Measurements from ENCODE around the gene RPUSD1.

Gene RPUSD1

GRCh38 chr16:789191-789850 lies 1.1 kb upstream of the RPUSD1 start:
- DNase-seq (ENCODE audit: low read depth) = no peak
- H3K4me3 ChIP-seq (ENCODE audit: low read length) = peak overlapping the region; percentile 73
- TF ChIP-seq CTCF (conservative IDR thresholded peaks at IDR 0.05; ENCODE audit: low read depth, low read length) = no peak

DNA sequence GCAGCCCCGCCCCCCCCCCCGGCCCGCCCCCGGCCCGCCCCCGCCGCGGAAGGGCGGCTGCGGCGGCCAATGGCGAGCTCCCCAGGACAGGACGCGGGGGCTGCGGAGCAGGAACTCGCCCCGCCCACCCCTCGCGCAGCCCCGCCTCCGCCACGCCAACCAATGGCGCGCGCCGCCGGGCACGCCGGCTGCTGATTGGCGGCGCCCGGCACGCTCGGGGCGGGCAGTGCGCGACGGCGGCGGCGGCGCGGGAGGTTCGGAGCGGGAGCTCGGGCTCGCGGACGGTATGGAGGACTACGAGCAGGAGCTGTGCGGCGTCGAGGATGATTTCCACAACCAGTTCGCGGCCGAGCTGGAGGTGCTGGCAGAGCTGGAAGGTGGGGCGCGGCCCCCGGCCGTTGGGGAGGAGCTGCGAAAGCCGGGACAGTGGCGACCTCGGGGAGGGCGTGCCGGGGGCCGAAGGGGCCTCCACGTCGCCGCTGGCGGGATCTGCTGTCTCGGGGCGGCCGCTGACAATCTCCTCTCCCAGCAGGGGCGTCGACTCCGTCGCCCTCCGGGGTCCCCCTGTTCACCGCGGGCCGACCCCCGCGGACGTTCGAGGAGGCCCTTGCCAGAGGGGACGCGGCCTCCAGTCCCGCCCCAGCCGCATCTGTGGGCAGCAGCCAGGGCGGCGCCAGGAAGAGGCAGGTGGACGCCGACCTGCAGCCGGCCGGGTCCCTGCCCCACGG lies 382 bp upstream of the RPUSD1 start, which contains the start of gene CHTF18:
Gene CHTF18, plus strand, starts transcription at position 222 of the 728 bp plus-strand sequence. Its CDS starts 65 bp downstream, at position 287.
- H3K4me3 ChIP-seq (ENCODE audit: low read length) = peak within 1 kb of the TSS; percentile 73
- no peak for TF ChIP-seq CTCF (conservative IDR thresholded peaks at IDR 0.05; ENCODE audit: low read depth, low read length)
- peak; percentile 58 for DNase-seq (ENCODE audit: low read depth)

- no peak for DNase-seq (ENCODE audit: low read depth)
- H3K4me3 ChIP-seq (ENCODE audit: low read length) = peak overlapping the region; percentile 71
- no peak for TF ChIP-seq CTCF (conservative IDR thresholded peaks at IDR 0.05; ENCODE audit: low read depth, low read length)
Observed at GRCh38 chr16:787321-787966, 737 bp downstream of the RPUSD1 start.

DNA sequence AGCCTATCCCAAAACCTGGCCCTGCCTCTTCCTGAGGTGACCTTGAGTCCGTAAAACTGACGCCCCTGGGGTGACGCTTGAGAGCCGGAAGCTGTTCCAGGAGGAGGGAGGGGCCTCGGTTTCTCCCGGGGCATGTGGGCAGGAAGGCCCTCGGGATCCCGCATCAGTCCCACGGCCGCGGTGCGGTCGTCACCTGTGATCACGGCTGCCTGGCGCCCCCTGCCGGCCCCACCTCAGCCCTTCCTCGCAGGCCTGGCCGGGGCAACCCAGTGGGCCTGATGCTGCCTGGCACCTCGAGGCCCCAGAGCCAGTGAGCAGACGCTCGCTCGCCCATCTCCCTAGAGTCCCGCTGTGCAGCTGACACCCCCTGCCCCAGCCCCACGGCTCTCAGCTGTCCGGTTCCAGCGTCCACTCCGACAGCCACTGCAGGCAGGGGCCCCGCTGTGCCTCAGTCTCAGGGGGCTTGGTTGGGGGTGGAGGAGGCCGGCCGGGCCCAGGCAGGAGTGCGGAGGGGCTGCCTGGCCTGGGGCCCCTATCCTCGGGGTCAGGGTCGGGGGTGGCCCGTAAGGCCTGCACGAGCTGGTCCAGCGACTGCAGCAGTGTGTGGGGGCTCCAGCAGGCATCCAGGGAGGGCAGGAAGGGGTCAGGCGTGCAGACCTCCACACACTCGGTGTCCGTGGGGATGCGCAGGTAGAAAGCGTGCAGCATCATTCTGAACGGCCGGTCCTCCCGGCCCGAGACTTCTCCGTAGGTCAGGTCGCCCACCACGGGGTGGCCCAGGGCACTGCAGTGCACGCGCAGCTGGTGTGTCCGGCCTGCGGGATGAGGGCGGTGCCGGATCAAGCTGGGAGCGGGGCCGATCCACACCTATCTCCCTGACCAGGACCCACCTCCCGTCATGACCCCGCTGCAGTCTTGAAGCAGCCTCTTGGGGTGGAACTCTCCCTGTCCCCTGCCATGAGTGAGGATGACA lies 2.3 kb downstream of the RPUSD1 start:
- H3K4me3 ChIP-seq (ENCODE audit: low read length) = no peak overlapping the region
- TF ChIP-seq CTCF (conservative IDR thresholded peaks at IDR 0.05; ENCODE audit: low read depth, low read length) = peak; percentile 75
- no peak for DNase-seq (ENCODE audit: low read depth)

- no peak overlapping the region for H3K4me3 ChIP-seq (ENCODE audit: low read length)
- no peak for DNase-seq (ENCODE audit: low read depth)
- no peak for TF ChIP-seq CTCF (conservative IDR thresholded peaks at IDR 0.05; ENCODE audit: low read depth, low read length)
Observed at GRCh38 chr16:784431-784830, 3.8 kb downstream of the RPUSD1 start.

DNA sequence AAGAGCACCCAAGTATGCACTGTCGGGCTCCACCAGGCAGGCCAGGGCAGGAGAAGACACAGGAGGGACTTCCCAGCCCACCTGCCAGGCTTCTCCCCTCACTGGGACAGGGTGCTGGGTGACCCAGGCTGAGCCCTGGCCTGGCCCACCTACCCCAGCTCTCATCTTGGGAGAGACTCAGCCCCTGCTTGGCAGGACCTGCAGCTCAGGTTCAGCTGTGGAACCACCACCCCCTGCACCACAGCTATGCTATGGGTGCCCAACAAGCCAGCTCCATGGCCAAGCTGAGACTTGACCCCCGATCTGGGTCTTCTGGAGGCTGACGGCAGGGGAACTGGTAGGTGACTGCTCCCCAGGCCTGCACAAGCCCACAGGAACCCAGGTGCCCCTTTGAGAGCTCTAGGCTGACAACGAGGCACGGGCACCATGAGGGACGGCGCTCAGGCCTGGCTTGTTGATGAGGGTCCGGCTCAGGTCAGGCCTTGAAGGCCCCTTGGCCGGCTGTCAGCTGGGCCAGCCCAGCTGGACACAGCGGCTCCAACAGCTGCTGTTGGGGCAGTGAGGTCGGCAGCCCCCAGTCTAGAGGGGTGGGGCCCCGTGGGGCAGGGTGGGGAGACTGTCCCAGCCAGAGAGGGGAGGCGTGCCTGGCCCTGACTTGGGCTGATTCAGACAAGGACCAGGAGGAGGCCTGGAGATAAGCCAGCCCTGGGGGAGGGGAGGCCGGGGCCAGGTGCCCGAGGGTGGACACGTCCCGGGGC lies 4.6 kb downstream of the RPUSD1 start:
- DNase-seq (ENCODE audit: low read depth) = no peak
- no peak for TF ChIP-seq CTCF (conservative IDR thresholded peaks at IDR 0.05; ENCODE audit: low read depth, low read length)
- H3K4me3 ChIP-seq (ENCODE audit: low read length) = no peak overlapping the region
